WERI-Rb-1 (cell line): Measurements from ENCODE around the gene BIK.

Experiments
- DNase-seq: peaks from one replicate; pipeline ENCODE4 v3.0.0-alpha.2; 2020
- H3K27ac ChIP-seq: fragments of 250-450 bp; sonication (Bioruptor Pico); 2 replicates; pipeline ENCODE4 v1.5.1; 2020; ENCODE audit warnings: mild to moderate bottlenecking, moderate library complexity
- H3K27me3 ChIP-seq: fragments of 250-450 bp; sonication (Bioruptor Pico); 2 replicates; pipeline ENCODE4 v1.5.1; 2021; ENCODE audit warnings: mild to moderate bottlenecking, low read depth, moderate library complexity; ENCODE audit not compliant: insufficient read depth, severe bottlenecking
- H3K36me3 ChIP-seq: fragments of 250-450 bp; sonication (Bioruptor Pico); 2 replicates; pipeline ENCODE4 v1.5.1; 2020; ENCODE audit warnings: mild to moderate bottlenecking, moderate library complexity
- H3K4me3 ChIP-seq: 2 replicates; pipeline ENCODE4 v1.5.1; 2011; ENCODE audit warnings: low read depth, mild to moderate bottlenecking, control low read depth, low read length
- H3K9me3 ChIP-seq: fragments of 250-450 bp; sonication (Bioruptor Pico); 2 replicates; pipeline ENCODE4 v1.5.1; 2021; ENCODE audit warnings: mild to moderate bottlenecking, moderate library complexity; ENCODE audit not compliant: severe bottlenecking
- TF ChIP-seq, protein P1 (sequence below): IDR thresholded peaks from 2 replicates; pipeline ENCODE4 v1.5.1; 2011; ENCODE audit warnings: low read depth, mild to moderate bottlenecking, control low read depth, inconsistent platforms, low read length

BIK gene

DNA sequence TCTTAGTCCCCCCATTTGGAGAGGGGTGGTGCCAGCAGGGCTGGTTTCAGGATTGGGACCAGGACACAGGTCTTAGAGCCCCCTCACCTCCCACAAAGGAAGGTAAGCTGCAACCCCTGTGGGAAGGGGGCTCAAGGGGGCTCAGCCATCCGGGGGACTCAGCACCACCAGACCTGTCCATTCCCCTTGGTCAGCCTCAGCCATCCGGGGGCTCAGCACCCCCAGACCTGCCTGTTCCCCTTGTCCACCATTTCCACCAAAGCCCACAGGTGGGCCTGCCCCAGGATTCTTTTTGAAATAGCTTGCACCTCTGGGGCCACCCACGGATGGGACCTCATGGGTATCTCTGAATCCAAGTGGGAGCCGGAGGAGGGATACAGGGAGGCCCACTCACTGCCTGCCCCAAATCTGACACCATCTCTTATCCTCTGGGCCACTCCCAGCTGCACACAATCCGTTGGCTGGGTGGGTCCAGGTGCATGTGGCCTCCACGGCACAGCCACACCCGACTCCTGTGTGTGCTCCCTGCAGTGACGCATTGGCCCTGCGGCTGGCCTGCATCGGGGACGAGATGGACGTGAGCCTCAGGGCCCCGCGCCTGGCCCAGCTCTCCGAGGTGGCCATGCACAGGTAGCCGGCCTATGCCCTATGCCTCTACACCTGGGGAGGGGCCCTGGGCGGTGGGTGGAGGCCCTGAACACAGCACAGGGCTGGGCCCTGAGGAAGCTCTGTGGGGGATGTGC lies 16.8 kb downstream of the BIK start:
- H3K4me3 ChIP-seq = no peak overlapping the region
- TF ChIP-seq, protein P1, sequence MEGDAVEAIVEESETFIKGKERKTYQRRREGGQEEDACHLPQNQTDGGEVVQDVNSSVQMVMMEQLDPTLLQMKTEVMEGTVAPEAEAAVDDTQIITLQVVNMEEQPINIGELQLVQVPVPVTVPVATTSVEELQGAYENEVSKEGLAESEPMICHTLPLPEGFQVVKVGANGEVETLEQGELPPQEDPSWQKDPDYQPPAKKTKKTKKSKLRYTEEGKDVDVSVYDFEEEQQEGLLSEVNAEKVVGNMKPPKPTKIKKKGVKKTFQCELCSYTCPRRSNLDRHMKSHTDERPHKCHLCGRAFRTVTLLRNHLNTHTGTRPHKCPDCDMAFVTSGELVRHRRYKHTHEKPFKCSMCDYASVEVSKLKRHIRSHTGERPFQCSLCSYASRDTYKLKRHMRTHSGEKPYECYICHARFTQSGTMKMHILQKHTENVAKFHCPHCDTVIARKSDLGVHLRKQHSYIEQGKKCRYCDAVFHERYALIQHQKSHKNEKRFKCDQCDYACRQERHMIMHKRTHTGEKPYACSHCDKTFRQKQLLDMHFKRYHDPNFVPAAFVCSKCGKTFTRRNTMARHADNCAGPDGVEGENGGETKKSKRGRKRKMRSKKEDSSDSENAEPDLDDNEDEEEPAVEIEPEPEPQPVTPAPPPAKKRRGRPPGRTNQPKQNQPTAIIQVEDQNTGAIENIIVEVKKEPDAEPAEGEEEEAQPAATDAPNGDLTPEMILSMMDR = no peak
- H3K36me3 ChIP-seq = peaks cover 15% of the 10 kb centered on the region
- H3K9me3 ChIP-seq = no peaks in the 10 kb centered on the region
- DNase-seq = no peak
- H3K27me3 ChIP-seq = no peaks in the 10 kb centered on the region
- no peak overlapping the region for H3K27ac ChIP-seq

GRCh38 chr22:43128116-43128515 lies 17.6 kb downstream of the BIK start:
- Histone ChIP-seq H3K27ac (no peak overlapping the region), H3K4me3 (no peak overlapping the region), H3K27me3 (no peaks in the 10 kb centered on the region), H3K9me3 (no peaks in the 10 kb centered on the region), H3K36me3 (peaks cover 21% of the 10 kb centered on the region)
- DNase-seq = no peak
- TF ChIP-seq, protein P1 = no peak

- H3K36me3 ChIP-seq = peaks cover 28% of the 10 kb centered on the region
- H3K27ac ChIP-seq = no peak overlapping the region
- H3K27me3 ChIP-seq = no peaks in the 10 kb centered on the region
- DNase-seq = no peak
- TF ChIP-seq, protein P1 = no peak
- H3K4me3 ChIP-seq = no peak overlapping the region
- H3K9me3 ChIP-seq = no peaks in the 10 kb centered on the region
Measured at GRCh38 chr22:43128928-43129424, 18.4 kb downstream of the BIK start.

- TF ChIP-seq, protein P1 = no peak
- Histone ChIP-seq H3K27ac (no peak overlapping the region), H3K27me3 (no peaks in the 10 kb centered on the region), H3K36me3 (peaks cover 36% of the 10 kb centered on the region), H3K9me3 (no peaks in the 10 kb centered on the region), H3K4me3 (no peak overlapping the region)
- no peak for DNase-seq
Measured at GRCh38 chr22:43129426-43130425, 19.2 kb downstream of the BIK start.

- Histone ChIP-seq H3K9me3 (no peaks in the 10 kb centered on the region), H3K27ac (no peak overlapping the region), H3K27me3 (no peaks in the 10 kb centered on the region), H3K36me3 (peaks cover 56% of the 10 kb centered on the region), H3K4me3 (no peak overlapping the region)
- TF ChIP-seq, protein P1 = no peak
- DNase-seq = no peak
Measured at GRCh38 chr22:43131773-43132501, 21.4 kb downstream of the BIK start.
